Omental fat pad (tissue), 4 donors: ENCODE data around the gene RXRB. TPM values are rescaled to one million over a fixed set of nuclear protein-coding genes. Genes with fewer than 3 reads are reported as not detected.

Source experiments
- ATAC-seq: fragments of 150-250 bp; one replicate; pipeline ENCODE4 v1.9.1; 2016; ENCODE audit warnings: mild to moderate bottlenecking, moderate library complexity; ENCODE audit not compliant: low FRiP score
- DNase-seq: peaks from one replicate; pipeline ENCODE4 v3.0.0-alpha.2; 2019; ENCODE audit warnings: low spot score
- total RNA-seq, 4 donors: library from RNA; depleted of rRNA; stranded (reverse); fragments of >200 nt; gene quantifications; one replicate each; pipeline ENCODE4 v1.1.0, GENCODE V29; 2016
- TF ChIP-seq, protein P1 (sequence below), 3 donors: fragments of 450-650 bp; IDR thresholded peaks; one replicate each; pipeline ENCODE4 v1.5.1; 2016 to 2017; ENCODE audit warnings: antibody characterized with exemption in 3 of 3, mild to moderate bottlenecking in 3 of 3, moderate library complexity in 2 of 3

The RXRB gene
- total RNA-seq, 4 donors from 2014 or later: 19.9 to 35.9 (median 22.7) TPM

DNA sequence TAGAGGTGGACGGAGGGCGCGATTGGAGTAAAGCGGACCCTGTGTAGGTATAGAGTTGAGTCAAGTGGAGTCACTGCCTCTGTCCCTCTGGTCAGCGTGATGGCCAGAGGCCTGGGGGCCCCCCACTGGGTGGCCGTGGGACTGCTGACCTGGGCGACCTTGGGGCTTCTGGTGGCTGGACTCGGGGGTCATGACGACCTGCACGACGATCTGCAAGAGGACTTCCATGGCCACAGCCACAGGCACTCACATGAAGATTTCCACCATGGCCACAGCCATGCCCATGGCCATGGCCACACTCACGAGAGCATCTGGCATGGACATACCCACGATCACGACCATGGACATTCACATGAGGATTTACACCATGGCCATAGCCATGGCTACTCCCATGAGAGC, 681 bp upstream of the RXRB start:
- TF ChIP-seq, protein P1, sequence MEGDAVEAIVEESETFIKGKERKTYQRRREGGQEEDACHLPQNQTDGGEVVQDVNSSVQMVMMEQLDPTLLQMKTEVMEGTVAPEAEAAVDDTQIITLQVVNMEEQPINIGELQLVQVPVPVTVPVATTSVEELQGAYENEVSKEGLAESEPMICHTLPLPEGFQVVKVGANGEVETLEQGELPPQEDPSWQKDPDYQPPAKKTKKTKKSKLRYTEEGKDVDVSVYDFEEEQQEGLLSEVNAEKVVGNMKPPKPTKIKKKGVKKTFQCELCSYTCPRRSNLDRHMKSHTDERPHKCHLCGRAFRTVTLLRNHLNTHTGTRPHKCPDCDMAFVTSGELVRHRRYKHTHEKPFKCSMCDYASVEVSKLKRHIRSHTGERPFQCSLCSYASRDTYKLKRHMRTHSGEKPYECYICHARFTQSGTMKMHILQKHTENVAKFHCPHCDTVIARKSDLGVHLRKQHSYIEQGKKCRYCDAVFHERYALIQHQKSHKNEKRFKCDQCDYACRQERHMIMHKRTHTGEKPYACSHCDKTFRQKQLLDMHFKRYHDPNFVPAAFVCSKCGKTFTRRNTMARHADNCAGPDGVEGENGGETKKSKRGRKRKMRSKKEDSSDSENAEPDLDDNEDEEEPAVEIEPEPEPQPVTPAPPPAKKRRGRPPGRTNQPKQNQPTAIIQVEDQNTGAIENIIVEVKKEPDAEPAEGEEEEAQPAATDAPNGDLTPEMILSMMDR (IDR thresholded peaks at IDR 0.05): no peak
- ATAC-seq: no peak
- DNase-seq: no peak

DNA sequence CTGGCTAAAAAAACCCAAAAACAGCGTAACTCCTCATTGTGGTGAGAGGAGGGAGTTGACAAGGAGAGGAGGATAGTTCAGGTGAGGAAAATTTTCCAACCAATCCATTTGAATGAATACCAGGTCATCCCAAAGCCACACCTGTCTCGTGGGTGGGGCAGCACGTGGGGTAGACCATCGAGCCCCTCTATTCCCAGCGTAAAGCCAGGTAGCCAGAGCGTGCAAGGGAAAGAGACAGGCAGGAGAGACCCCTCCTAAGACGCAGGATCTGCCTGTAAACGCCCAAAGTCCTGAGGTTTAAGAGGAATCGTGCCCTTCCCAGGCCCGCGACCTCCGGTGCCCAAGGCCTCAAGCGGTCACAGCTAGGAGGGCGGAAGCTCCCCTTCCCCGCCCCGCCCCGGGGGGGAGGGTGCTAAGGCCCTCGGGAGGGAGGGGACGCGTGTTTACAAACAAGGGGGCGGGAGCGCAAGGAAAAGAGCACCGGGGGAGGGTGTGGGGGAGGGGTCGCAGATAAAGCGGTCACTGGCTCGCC, 712 bp downstream of the RXRB start:
- TF ChIP-seq, protein P1 (IDR thresholded peaks at IDR 0.05): no peak
- ATAC-seq: peak; percentile 37
- DNase-seq: no peak

DNA sequence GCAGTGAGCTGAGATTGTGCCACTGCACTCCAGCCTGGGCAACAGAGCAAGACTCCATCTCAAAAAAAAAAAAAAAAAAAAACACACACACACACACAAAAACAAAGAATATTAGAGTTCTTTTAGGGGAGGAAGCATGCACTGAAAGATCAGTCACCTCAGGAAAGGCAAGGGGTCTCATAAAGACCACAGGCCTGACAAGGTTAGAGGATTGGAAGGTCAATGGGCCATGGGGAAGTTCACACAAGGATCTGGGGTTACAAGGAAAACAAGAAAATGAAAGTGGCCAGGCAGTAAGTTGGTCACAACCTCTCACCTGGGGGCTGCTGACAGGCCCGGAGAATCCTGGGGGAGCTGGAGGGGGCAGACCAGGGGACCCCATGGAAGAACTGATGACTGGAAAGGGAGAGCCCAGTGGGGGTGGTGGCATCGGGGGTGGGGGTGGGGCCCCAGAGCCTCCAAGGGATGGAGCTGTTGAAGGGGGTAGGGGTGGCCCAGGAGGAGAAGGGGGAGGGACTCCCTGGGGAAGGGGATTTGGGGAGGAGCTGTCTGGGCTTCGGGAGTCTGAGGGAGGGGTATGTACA, 1.5 kb downstream of the RXRB start:
- ATAC-seq (no peak), DNase-seq (no peak)
- TF ChIP-seq, protein P1 (IDR thresholded peaks at IDR 0.05): no peak

DNA sequence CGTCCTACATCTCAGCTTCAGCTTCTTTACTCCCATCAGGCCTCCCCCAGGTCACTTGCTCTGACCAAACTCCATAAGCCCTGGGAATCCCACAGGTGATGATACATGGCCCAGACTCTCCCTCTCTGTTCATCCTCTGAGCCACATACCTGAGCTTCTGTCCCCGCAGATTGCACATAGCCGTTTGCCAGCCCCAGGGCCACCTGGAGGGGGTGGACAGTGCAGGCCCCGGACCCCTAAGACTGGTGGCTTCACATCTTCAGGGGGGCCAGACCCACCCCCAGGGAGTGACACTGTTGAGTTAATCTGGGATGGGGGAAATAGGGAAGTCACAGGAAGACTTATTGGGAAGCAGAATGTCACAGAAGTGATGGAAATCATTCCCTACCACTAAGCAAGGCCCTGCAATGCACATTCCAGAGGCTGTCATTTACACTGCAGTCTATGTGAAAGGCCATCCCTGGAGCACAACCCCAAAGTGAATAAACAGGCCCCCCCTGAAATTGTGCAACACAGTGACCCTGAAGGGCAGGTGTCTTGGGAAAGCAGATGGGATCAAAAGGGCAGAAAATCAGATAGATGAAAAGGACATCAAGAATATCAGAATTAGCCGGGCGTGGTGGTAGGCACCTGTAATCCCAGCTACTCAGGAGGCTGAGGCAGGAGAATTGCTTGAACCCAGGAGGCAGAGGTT, 2.2 kb downstream of the RXRB start:
- no peak for DNase-seq

DNA sequence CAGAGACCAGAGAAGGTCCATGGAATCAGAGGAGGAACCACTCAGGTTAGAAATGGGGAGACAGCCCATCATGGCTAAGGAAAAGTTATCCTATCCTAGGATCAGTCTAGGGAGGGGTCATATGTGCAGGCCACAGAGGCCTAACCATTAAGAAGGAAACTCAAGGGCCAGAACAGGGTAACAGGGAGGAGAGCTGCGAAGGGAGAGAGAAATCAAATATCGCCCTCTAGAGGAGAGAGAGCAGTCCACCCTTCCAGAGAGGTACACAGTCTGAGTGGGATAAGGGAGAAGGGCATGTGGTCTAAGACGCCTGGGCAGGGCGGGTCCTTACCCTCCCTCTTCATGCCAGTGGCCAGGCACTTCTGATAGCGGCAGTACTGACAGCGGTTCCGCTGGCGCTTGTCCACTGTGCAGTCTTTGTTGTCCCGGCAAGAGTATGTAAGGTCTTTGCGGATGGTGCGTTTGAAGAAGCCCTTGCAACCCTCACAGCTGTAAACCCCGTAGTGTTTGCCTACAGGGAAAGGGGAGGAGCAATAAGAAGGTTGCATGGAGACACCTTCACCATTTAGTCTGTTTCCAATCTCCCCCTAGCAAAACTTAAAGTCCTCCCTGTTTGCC, 2.9 kb downstream of the RXRB start:
- ATAC-seq (peak; percentile 65), DNase-seq (no peak)
- TF ChIP-seq, protein P1 (IDR thresholded peaks at IDR 0.05): no peak

More for the DNA sequence above, 2.2 kb downstream of the RXRB start:
- ATAC-seq: no peak
- TF ChIP-seq, protein P1 (IDR thresholded peaks at IDR 0.05): no peak

DNA sequence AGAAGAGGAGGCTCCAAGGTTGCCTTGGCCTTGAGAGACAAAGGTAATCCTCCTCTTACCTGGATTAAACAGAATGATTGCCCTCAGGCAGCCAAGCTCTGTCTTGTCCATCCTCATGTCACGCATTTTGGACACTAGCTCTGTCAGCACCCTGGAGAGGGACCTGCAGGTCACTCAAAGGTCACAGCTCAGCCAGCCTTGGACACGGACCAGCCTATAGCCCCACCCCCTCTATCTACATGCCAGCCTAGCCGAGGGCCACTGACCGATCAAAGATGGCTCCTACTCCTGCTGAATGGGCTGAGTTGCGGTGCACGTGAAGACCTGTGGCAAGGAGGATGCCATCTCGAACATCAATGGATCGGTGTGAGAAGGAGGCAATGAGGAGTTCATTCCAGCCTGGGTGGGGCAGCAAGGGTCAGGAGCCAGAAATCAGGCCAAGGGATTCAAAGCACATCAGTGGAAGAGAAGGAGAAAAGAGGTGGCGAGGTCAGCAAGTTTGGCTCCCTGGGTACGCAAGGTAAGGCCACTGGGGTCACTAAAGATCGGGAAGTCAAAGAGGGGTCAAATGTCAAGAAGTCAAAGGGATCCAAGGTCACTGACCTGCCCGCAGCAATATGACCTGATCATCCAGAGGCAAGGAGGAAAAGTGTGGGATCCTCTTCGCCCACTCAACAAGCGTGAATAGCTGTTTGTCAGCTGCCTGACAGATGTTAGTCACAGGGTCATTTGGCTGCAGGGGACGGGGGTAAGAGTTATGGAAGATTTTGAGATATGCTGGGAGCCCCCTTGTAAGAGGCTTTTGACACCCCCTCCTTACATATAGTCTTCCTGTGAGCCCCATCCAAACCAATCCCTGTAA, 4.9 kb downstream of the RXRB start:
- TF ChIP-seq, protein P1 (IDR thresholded peaks at IDR 0.05): no peak
- no peak for DNase-seq
- ATAC-seq: no peak
